B cell (primary cell): ENCODE results near the gene HSDL2.

Source experiments
- CTCF ChIP-seq: fragments of 200-600 bp; IDR thresholded peaks from one replicate; pipeline ENCODE4 v1.8.0; 2022; ENCODE audit warnings: antibody characterized with exemption, mild to moderate bottlenecking
- EZH2 ChIP-seq: IDR thresholded peaks from 2 replicates; pipeline ENCODE4 v1.6.1; 2012; ENCODE audit warnings: borderline replicate concordance, low read depth, mild to moderate bottlenecking, moderate library complexity, low read length; ENCODE audit not compliant: insufficient read depth, poor library complexity, severe bottlenecking

GRCh38 chr9:112475318-112475717, 95.4 kb downstream of the HSDL2 start:
- TF ChIP-seq CTCF: no peak
- no peak for TF ChIP-seq EZH2
